Stimulated activated CD4-positive, alpha-beta T cell treated with anti-CD3 and anti-CD28 coated beads, Interleukin-4, amount 100 ng/mL, for 1 hour (primary cell): ENCODE measurements around the gene RHD.
"Not testable (repeated sequence)": the region's sequence is repeated elsewhere in the genome, so short reads cannot be mapped to it uniquely, and the experiment has no call there.

Experiments used
- DNase-seq: peaks from one replicate; pipeline ENCODE4 v3.0.0-alpha.2; 2020

Gene RHD

DNA sequence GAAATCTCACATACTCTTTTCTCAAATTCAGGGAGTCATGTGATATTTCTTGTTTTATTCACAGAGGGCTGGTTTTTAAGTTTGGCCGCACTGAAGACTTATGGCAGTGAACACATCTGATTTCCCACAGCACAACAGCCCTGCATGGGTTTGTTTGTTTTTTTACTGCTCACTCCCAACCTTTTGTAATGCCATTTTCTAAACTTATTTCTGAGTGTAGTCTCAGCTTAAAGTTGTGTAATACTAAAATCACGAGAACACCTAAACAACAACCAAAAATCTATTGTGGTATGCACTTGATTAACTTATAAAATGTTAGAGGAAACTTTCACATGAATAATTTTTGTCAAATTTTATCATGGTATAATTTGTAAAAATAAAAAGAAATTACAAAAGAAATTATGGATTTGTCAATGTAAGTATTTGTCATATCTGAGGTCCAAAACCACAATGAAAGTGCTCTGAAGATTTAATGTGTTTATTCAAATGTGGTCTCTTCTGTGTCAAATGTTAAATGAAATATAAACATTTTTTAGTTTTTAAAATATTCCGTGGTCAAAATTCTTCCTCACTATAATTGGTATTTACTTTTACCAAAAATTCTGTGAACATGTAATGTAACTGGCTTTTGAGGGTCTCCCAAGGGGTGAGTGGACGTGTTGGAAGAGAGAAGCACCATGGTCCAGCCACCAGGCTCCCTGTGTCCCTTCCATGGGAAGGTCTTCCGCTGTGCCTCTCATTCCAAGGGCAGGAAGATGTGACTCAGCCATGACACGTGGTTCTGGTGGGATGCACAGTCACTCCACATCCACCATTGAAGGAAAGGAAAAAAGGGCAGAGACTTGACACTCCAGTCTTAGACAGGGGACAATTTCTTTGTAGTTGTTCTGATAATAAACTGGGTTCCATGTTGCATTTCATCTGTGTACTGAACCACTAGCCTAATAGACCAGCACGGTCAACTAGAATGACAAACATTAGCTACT, 88.6 kb downstream of the RHD start:
- no peak for DNase-seq

DNA sequence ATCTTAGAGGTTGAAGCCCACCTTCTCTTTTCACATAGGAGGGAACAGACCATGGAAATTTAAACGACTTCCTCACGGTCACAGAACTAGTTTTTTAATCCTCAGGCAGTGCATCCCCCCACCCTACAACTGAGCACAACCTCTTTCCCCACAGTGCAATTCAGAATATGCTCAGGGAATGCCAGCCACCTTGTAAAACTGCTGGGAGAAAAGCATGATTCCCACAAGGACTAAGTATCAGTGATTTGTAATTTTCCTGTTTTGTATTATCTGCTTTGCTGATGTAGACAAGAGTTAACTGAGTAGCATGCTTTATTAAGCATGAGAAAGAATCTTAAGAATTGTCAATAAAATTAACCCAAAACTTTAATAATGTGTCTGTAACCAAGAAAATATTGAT, 89.6 kb downstream of the RHD start:
- DNase-seq = no peak

DNA sequence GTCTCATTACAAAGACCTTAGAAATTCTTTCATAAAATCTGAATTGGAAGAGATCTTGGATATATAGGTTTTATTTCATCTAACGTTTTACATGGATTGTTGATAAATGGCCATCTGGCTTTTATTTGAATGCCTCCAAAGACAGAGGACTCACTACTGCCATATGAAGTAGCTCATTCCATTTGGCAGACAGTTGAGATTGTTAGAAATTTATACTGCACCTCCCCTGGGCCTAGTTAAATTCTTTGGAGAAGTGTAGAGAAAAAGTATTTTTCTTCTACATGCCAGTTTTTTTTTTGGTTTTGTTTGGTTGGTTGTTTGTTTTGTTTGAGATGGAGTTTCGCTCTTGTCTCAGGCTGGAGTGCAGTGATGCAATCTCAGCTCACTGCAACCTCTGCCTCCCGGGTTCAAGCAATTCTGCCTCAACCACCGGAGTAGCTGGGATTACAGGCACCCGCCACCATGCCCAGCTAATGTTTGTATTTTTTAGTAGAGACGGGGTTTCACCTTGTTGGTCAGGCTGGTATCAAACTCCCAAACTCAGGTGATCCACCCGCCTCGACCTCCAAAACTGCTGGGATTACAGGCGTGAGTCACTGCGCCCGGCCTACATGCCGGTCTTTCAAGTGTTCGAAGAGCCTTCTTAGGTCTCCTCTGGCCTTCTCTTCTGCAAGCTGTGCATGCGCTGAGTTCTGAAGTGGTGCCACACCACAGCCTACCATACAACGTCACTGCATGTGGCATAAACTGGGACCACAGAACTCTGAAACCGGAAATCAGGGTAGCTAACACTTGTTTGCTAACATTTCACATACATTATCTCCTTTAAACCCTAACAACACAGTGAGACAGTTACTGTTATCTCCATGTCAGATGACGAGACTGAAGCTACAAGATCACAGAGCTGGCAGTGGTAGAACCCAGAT, 90.6 kb downstream of the RHD start:
- DNase-seq = not testable (repeated sequence)

DNA sequence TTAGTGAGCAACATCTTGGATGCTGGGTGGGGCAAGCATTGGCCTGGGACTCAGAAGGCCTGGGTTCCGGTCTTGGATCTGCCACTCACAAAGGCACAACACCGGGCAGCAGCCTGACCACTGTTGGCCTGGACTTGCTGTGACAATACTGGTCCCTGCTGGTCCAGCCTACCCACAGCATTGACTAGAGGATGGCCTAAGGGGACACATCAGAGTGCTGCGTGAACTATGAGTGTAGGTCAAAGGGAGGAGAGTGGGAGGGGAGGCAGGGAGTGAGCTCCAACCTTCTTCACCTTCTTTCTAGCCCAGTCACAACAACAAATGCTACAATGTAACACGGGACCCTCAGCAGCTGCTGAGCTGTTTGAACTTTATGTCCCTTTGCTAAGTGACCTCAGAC, 96.9 kb downstream of the RHD start:
- no peak for DNase-seq

DNA sequence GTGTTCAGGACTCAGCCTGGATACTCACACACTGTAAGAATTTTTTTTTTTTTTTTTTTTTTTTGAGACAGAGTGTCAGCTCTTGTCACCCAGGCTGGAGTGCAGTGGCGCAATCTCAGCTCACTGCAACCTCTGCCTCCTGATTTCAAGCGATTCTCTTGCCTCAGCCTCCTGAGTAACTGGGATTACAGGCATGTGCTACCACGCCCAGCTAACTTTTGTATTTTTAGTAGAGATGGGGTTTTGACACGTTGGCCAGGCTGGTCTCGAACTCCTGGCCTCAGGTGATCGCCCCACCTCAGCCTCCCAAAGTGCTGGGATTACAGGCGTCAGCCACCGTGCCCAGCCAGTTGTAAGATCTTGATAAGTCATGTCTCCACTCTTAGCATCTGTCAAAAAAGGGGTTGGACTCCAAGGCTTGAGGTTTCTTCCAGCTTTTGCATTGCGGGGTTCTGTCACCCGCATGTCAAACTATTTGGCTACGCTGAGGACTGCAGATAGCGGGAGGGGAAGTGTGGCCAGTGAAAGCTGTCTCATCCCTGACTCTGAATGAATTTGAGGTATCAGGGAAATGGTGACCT, 97.5 kb downstream of the RHD start:
- DNase-seq = not testable (repeated sequence)

DNA sequence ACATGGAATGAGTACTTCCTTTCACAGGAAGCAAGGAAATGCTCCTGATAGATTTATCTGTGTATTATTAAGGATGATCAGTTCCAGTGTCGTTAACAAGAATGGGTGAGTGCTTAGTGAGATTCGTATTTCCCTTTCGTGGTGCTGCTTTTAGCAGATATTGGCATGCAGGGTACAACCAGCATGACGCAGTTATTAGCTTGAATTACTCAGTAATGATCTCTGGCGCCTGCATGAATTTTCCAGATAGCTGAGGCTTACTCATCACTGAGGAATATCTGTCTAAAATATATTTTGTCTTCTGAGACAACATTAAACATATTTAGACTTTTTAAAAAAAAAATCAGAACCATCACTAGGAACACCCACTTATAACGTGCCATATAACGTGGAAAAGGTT, 99.4 kb downstream of the RHD start:
- not testable (repeated sequence) for DNase-seq

DNA sequence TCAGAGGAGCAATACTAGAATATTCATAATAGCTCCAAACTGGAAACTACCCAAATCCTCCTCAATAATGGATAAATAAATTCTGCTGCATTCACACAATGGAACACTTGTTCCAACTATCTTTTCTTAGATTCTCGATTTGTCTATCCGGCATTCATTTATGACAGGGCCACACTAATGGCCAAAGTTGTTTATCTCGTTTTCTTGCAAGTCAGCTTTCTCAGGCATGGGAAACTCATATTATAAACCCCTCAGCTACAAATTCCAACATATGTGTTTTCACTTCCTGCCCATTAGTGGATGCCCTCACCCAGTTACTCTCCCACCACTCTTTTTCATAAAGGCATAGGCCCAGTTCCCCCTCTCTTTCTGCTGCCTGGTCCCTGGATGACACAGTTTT, 106.1 kb downstream of the RHD start:
- DNase-seq = not testable (repeated sequence)
